NCI-H2029 treated with DMSO at 0.1 percent for 48 hours (cell line): ENCODE measurements around the gene CENPH.
"Not testable (repeated sequence)": the region's sequence is repeated elsewhere in the genome, so short reads cannot be mapped to it uniquely, and the experiment has no call there.

Source experiments
- DNase-seq: peaks from one replicate; lab custom pipeline; 2025; lab: John Stamatoyannopoulos, UW

The CENPH gene

GRCh38 chr5:69252437-69252836, 63.1 kb downstream of the CENPH start:
- DNase-seq, result no peak

DNA sequence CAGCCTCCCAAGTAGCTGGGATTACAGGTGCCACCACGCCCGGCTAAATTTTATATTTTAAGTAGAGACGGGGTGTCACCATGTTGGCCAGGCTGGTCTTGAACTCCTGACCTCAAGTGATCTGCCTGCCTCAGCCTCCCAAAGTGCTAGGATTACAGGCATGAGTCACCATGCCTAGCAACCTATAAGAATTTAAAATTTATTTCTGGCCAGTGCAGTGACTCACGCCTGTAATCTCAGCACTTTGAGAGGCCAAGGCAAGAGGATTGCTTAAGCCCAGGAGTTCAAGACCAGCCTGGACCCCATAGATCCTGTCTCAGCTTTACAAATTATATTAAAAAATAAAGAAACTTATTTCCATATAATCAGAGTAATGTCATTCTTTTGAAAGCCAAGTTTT, 66.6 kb downstream of the CENPH start:
- DNase-seq, result not testable (repeated sequence)

GRCh38 chr5:69257577-69257976, 68.2 kb downstream of the CENPH start:
- no peak for DNase-seq
